GM18867 (cell line): ENCODE results near the gene ERV3-1.
"Not testable (repeated sequence)": the region's sequence is repeated elsewhere in the genome, so short reads cannot be mapped to it uniquely, and the experiment has no call there.

ENCODE experiments used
- ATAC-seq: cut with Tn5 transposase; IDR thresholded peaks from one replicate; pipeline ENCODE4 v1.9.1; 2021; ENCODE audit warnings: mild to moderate bottlenecking, moderate library complexity; ENCODE audit not compliant: unreplicated experiment

The ERV3-1 gene

GRCh38 chr7:64944667-64945502 lies 61.6 kb downstream of the ERV3-1 start:
- ATAC-seq = not testable (repeated sequence)
